Ishikawa (cell line): ENCODE data around the gene CELA1.

ENCODE experiments used
- CEBPB ChIP-seq: IDR thresholded peaks from 2 replicates; pipeline ENCODE4 v1.6.1; 2012
- CREB1 ChIP-seq: IDR thresholded peaks from 2 replicates; pipeline ENCODE4 v1.6.1; 2012; ENCODE audit warnings: low read depth
- EGR1 ChIP-seq: IDR thresholded peaks from 2 replicates; pipeline ENCODE4 v1.6.1; 2012
- EP300 ChIP-seq: IDR thresholded peaks from 2 replicates; pipeline ENCODE4 v1.6.1; 2012; ENCODE audit warnings: borderline replicate concordance
- FOXM1 ChIP-seq: IDR thresholded peaks from 2 replicates; pipeline ENCODE4 v1.6.1; 2012; ENCODE audit warnings: low read depth, borderline replicate concordance
- MAX ChIP-seq: IDR thresholded peaks from 2 replicates; pipeline ENCODE4 v1.6.1; 2012
- NFIC ChIP-seq: IDR thresholded peaks from 2 replicates; pipeline ENCODE4 v1.6.1; 2012
- RAD21 ChIP-seq: IDR thresholded peaks from 2 replicates; pipeline ENCODE4 v1.6.1; 2012; ENCODE audit warnings: low read depth
- REST ChIP-seq: IDR thresholded peaks from 2 replicates; pipeline ENCODE4 v1.6.1; 2012; ENCODE audit warnings: low read depth, mild to moderate bottlenecking
- TAF1 ChIP-seq: IDR thresholded peaks from 2 replicates; pipeline ENCODE4 v1.6.1; 2012; ENCODE audit warnings: low read depth, mild to moderate bottlenecking
- TCF12 ChIP-seq: IDR thresholded peaks from 2 replicates; pipeline ENCODE4 v1.6.1; 2012; ENCODE audit warnings: low read depth
- TEAD4 ChIP-seq: IDR thresholded peaks from 2 replicates; pipeline ENCODE4 v1.6.1; 2012
- YY1 ChIP-seq: IDR thresholded peaks from 2 replicates; pipeline ENCODE4 v1.6.1; 2012; ENCODE audit warnings: low read depth
- ZBTB7A ChIP-seq: IDR thresholded peaks from 2 replicates; pipeline ENCODE4 v1.6.1; 2012; ENCODE audit warnings: low read depth
- TF ChIP-seq, protein P1 (sequence below): IDR thresholded peaks from 2 replicates; pipeline ENCODE4 v1.6.1; 2012

Gene CELA1

GRCh38 chr12:51373187-51373586, 26.7 kb upstream of the CELA1 start:
- no peak for TF ChIP-seq RAD21
- no peak for TF ChIP-seq CREB1

- TF ChIP-seq NFIC (no peak), RAD21 (peak; percentile 48)
Measured at GRCh38 chr12:51372021-51372420, 25.5 kb upstream of the CELA1 start.

DNA sequence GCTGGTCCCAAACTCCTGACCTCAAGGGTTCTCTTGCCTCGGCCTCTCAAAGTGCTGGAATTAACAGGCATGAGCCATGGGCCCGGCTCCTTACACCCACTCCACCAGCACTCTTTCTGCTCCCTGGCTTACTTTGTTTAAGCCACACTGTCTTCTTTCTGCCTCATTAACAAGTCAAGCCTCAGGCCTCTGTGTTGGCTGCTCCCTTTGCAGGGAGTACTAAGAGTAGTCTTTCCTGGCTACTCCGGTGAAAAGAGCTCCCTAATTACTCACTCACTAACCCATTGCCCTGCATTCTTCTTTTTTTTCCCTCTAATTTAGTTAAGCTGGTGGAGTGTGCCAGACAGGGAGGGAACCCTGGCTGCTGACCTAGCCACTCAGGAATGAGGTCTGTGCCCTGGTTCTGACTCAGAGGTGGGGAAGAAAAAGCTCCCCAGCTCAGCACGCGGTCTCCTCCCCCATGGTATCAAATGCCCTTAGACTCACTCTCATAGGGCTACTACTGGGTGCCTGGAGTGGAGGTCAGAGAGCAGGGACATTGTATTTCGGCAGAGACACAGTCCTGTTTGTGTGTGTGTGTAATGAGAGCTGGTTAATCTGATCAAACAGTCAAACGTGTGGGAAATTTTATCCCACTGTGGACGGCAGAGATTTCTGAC, 24.9 kb upstream of the CELA1 start:
- TF ChIP-seq, protein P1, sequence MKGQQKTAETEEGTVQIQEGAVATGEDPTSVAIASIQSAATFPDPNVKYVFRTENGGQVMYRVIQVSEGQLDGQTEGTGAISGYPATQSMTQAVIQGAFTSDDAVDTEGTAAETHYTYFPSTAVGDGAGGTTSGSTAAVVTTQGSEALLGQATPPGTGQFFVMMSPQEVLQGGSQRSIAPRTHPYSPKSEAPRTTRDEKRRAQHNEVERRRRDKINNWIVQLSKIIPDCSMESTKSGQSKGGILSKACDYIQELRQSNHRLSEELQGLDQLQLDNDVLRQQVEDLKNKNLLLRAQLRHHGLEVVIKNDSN, result peak; percentile 39
- peak; percentile 96 for TF ChIP-seq NFIC
- peak; percentile 74 for TF ChIP-seq FOXM1
- peak; percentile 94 for TF ChIP-seq MAX
- peak; percentile 33; the same call in 1 of the 2 replicates for TF ChIP-seq CREB1
- TF ChIP-seq ZBTB7A, result no peak
- TF ChIP-seq REST, result no peak
- TF ChIP-seq EP300, result peak; percentile 95
- peak; percentile 31; the same call in 1 of the 2 replicates for TF ChIP-seq YY1
- TF ChIP-seq TCF12, result peak; percentile 98
- no peak for TF ChIP-seq TAF1
- TF ChIP-seq RAD21, result peak; percentile 30
- peak; percentile 96 for TF ChIP-seq TEAD4
- TF ChIP-seq EGR1, result no peak
- peak; percentile 29; the same call in 1 of the 2 replicates for TF ChIP-seq CEBPB

DNA sequence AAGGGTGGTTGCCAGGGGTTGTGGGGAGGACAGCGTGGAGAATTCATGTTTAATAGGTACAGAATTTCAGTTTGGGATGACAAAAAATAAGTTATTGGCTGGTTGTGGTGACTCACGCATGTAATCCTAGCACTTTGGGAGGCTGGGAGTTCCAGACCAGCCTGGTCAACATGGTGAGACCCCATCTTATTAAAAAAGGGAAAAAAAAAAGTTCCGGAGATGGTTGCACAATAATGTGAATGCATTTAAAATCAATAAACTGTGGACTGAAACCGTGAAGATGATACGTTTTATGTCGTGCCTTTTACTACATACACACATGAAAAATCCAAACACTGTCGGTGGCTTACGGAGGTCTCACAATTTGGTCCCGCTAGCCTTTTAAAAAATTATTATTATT, 24.2 kb upstream of the CELA1 start:
- TF ChIP-seq CEBPB, result 0 out of 2 replicates have a peak, but pooled peaks have one; percentile 29
- TF ChIP-seq TCF12, result no peak

GRCh38 chr12:51369581-51369980, 23.1 kb upstream of the CELA1 start:
- TF ChIP-seq RAD21, result no peak
- no peak for TF ChIP-seq NFIC
- no peak for TF ChIP-seq TCF12
- TF ChIP-seq, protein P1, result no peak
- TF ChIP-seq MAX, result no peak
- TF ChIP-seq CREB1, result no peak
- TF ChIP-seq ZBTB7A, result no peak; the same call in 1 of the 2 replicates
- no peak for TF ChIP-seq EGR1
- no peak for TF ChIP-seq FOXM1
- no peak for TF ChIP-seq EP300
- no peak for TF ChIP-seq YY1
- no peak for TF ChIP-seq REST
- TF ChIP-seq CEBPB, result no peak
- no peak for TF ChIP-seq TEAD4
- TF ChIP-seq TAF1, result no peak

DNA sequence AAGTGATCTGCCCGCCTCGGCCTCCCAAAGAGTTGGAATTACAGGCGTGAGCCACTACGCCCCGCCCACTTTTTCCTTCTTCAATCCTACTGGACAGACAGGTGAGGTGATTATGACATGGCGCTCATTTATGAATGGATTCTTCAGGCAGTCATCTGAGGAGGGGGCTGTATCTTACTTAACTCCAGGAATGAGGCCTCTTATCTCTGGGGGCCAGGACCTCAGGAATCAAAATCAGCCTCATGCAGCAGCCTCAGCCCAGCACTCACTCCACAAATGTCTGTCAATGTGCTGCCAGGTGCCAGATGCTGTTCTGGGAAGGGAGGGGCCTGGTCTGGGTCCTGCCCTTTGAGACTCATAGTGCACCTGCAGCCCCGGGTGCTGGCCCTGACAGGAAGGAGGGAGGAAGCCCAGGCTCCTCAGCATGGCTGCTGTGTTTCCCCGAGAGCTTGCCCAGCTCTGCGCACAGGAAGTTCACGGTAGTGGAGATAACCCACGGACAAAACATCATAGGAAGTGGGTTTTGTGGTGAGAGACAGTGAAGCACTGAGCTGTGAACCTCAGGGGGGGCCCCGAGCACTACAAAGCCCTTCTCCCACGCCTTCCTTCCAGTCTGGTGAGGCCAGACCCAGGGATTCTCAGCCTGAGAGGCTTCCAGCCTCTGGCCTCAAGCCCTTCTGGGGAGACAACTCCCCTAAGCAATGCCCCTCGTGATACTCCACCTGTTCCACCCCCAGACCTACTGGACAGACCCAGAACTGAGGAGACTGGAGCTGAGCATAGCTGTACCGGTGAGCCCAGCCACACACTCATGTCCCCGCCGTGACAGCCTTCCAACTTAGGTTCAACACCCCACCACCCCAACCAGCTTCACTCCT, 22.4 kb upstream of the CELA1 start:
- TF ChIP-seq TCF12, result 0 out of 2 replicates have a peak, but pooled peaks have one; percentile 19
- no peak for TF ChIP-seq MAX
- no peak for TF ChIP-seq RAD21
